ENCODE data around the gene SREBF2.

SREBF2 gene

DNA sequence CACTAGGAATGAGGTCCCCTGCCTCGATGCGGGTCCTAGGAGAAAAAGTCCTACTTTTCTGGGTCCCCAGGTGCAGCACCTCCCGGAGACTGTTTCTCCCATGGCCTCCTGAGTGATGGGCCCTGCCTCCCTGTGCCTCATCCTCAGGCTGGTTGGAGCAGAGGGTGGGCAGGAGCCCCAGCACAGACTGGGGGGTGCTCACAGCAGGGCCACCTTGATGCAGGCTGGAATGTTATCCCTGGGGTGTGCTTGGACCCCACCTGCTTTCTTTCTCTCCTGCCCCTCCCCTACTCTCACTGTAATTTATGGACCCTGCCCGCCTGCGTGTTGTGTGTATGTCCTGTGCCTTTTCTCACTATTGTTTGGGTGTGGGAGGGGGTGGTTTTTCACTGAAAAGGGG lies 73.9 kb downstream of the SREBF2 start:
- DNase-seq (ENCODE audit: low read depth in 1 of 2, low spot score in 1 of 2) = no peak
- no peak overlapping the region for H3K27ac ChIP-seq (replicated peaks)
- H3K4me3 ChIP-seq (replicated peaks; ENCODE audit: insufficient read depth, low read length) = no peak overlapping the region
- TF ChIP-seq GABPA (IDR thresholded peaks at IDR 0.05; ENCODE audit: low read depth) = no peak
- no peak for TF ChIP-seq SPI1 (IDR thresholded peaks at IDR 0.05; ENCODE audit: borderline replicate concordance, low read depth)
- no peak for TF ChIP-seq POLR2AphosphoS5 (IDR thresholded peaks at IDR 0.05; ENCODE audit: low read depth)
- TF ChIP-seq, protein P1, sequence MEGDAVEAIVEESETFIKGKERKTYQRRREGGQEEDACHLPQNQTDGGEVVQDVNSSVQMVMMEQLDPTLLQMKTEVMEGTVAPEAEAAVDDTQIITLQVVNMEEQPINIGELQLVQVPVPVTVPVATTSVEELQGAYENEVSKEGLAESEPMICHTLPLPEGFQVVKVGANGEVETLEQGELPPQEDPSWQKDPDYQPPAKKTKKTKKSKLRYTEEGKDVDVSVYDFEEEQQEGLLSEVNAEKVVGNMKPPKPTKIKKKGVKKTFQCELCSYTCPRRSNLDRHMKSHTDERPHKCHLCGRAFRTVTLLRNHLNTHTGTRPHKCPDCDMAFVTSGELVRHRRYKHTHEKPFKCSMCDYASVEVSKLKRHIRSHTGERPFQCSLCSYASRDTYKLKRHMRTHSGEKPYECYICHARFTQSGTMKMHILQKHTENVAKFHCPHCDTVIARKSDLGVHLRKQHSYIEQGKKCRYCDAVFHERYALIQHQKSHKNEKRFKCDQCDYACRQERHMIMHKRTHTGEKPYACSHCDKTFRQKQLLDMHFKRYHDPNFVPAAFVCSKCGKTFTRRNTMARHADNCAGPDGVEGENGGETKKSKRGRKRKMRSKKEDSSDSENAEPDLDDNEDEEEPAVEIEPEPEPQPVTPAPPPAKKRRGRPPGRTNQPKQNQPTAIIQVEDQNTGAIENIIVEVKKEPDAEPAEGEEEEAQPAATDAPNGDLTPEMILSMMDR (IDR thresholded peaks at IDR 0.05; ENCODE audit: insufficient read depth, low read length) = no peak
- TF ChIP-seq, protein P2, sequence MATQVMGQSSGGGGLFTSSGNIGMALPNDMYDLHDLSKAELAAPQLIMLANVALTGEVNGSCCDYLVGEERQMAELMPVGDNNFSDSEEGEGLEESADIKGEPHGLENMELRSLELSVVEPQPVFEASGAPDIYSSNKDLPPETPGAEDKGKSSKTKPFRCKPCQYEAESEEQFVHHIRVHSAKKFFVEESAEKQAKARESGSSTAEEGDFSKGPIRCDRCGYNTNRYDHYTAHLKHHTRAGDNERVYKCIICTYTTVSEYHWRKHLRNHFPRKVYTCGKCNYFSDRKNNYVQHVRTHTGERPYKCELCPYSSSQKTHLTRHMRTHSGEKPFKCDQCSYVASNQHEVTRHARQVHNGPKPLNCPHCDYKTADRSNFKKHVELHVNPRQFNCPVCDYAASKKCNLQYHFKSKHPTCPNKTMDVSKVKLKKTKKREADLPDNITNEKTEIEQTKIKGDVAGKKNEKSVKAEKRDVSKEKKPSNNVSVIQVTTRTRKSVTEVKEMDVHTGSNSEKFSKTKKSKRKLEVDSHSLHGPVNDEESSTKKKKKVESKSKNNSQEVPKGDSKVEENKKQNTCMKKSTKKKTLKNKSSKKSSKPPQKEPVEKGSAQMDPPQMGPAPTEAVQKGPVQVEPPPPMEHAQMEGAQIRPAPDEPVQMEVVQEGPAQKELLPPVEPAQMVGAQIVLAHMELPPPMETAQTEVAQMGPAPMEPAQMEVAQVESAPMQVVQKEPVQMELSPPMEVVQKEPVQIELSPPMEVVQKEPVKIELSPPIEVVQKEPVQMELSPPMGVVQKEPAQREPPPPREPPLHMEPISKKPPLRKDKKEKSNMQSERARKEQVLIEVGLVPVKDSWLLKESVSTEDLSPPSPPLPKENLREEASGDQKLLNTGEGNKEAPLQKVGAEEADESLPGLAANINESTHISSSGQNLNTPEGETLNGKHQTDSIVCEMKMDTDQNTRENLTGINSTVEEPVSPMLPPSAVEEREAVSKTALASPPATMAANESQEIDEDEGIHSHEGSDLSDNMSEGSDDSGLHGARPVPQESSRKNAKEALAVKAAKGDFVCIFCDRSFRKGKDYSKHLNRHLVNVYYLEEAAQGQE (IDR thresholded peaks at IDR 0.05; ENCODE audit: insufficient replicate concordance, low read depth) = no peak
- peaks cover 18% of the 10 kb centered on the region for H3K27me3 ChIP-seq (ENCODE audit: insufficient read depth, poor library complexity, severe bottlenecking)

DNA sequence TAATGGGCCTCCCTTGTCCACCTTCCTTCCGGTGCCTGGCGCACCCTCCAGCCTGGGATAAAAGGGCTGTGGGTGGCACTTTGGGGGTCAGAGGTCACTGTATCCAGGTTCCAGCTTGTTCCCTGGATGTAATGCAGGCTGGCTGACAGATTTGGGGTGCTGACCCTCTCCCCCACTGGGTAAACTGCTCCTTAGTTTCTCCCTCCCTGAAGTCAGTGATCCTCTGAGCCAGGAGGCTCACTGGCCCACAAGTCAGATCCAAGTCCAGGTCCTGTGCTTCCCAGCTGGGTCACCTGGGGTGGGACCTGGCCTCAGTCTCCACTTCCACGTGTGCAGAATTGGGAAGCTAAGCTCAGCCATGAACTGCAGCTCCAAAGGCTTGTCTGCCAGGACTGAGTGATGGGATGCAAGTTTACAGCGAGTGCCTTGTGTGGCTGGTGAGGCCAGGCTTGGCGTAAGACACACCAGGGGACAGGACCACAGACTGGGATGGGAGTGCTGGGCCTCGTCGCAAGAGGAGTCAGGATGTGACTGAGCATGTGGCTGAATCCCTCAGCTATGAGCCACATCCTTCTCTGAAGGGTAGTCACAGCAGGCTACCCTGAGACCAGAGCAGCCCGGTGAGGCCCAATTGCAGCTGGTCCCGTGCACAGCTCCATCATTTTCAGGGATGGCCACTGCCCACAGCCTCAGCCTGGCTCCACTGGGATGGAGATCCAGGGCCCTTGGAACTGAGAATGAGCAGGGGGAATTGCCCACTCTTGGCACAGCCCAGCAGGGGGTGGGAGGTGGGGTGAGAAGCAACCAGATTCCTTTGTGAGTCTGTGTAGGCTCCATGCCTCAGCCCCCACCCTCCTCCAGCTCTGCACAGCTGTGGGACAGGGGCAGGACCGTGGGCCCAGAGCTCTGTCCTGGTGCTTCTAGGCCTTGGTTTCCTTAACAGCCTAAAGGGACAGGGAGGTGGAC lies 74.8 kb downstream of the SREBF2 start:
- Histone ChIP-seq H3K27me3 (ENCODE audit: insufficient read depth, poor library complexity, severe bottlenecking) (peaks cover 27% of the 10 kb centered on the region), H3K4me3 (replicated peaks; ENCODE audit: insufficient read depth, low read length) (no peak overlapping the region), H3K27ac (replicated peaks) (no peak overlapping the region)
- DNase-seq (ENCODE audit: low read depth in 1 of 2, low spot score in 1 of 2) = no peak
- TF ChIP-seq POLR2AphosphoS5 (IDR thresholded peaks at IDR 0.05; ENCODE audit: low read depth) (peak; percentile 34; the same call in 1 of the 2 replicates), SPI1 (IDR thresholded peaks at IDR 0.05; ENCODE audit: borderline replicate concordance, low read depth) (no peak), GABPA (IDR thresholded peaks at IDR 0.05; ENCODE audit: low read depth) (no peak)
- TF ChIP-seq, protein P2 (IDR thresholded peaks at IDR 0.05; ENCODE audit: insufficient replicate concordance, low read depth) = no peak
- TF ChIP-seq, protein P1 (IDR thresholded peaks at IDR 0.05; ENCODE audit: insufficient read depth, low read length) = no peak

DNA sequence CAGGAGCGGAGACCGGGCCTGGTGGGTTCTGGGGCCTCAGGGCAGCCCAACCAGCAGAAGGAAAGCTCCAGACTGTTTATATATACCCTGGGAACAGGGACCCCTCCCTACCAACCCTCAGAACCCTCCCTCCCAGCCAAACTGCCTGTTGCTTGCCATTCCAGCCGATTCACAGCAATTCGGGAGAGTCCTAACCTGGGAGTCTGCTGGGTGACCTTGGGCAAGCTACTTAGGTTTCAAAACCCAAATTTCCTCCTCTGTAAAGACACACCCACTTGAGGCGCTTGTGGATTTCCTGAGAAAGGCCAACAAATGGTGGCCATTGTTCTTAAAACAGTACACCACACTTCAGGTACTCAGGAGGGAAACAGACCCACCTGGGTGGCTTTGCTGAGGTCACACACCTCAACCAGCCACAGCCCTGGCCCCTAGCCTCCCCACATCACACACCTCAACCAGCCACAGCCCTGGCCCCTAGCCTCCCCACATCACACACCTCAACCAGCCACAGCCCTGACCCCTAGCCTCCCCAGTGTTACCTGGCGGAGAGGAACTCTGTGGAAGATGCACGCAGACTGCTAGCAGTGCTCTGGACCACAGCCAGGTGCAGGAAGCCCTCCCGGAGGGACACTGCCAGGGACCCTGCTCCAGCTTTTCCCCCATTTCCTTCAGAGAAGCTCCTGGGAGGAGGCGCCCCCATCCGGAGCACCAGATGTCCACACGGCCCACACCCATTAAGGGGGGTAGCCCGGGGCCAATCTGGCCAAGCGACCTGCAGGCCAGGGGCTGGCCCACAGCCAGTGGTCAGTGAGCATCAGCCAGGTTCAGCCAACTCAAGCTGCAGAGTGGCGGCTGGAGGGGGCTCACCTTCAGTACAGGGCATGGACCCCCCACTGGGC lies 75.8 kb downstream of the SREBF2 start:
- Histone ChIP-seq H3K4me3 (replicated peaks; ENCODE audit: insufficient read depth, low read length) (no peak overlapping the region), H3K27me3 (ENCODE audit: insufficient read depth, poor library complexity, severe bottlenecking) (peaks cover 36% of the 10 kb centered on the region), H3K27ac (replicated peaks) (no peak overlapping the region)
- DNase-seq (ENCODE audit: low read depth in 1 of 2, low spot score in 1 of 2) = peak in 1 of 2 experiments; percentile 53
- TF ChIP-seq, protein P1 (IDR thresholded peaks at IDR 0.05; ENCODE audit: insufficient read depth, low read length) = no peak
- TF ChIP-seq GABPA (IDR thresholded peaks at IDR 0.05; ENCODE audit: low read depth) = no peak
- TF ChIP-seq, protein P2 (IDR thresholded peaks at IDR 0.05; ENCODE audit: insufficient replicate concordance, low read depth) = no peak
- TF ChIP-seq POLR2AphosphoS5 (IDR thresholded peaks at IDR 0.05; ENCODE audit: low read depth) = peak; percentile 23; the same call in 1 of the 2 replicates
- TF ChIP-seq SPI1 (IDR thresholded peaks at IDR 0.05; ENCODE audit: borderline replicate concordance, low read depth) = no peak

Measured in HL-60 (cell line).